GM11168 (cell line): ENCODE results near the gene GLCCI1.

Experiments used
- in situ Hi-C: fragments of 300-500 bp; cut with MboI; formaldehyde crosslinking; loops from one replicate; pipeline ENCODE4 v1.12.0; 2022; ENCODE audit warnings: low sequenced_read_pairs; ENCODE audit not compliant: unreplicated experiment

Gene GLCCI1

GRCh38 chr7:8121243-8121642, 152.6 kb downstream of the GLCCI1 start:
- in situ Hi-C loops, result no loop called here

GRCh38 chr7:8125680-8126444, 157.3 kb downstream of the GLCCI1 start:
- in situ Hi-C loops, result no loop called here

- in situ Hi-C loops, result no loop called here
Observed at GRCh38 chr7:8126601-8127167, 158.1 kb downstream of the GLCCI1 start.

GRCh38 chr7:8128449-8129317, 160.1 kb downstream of the GLCCI1 start:
- in situ Hi-C loops, result no loop called here

GRCh38 chr7:8129318-8129659, 160.7 kb downstream of the GLCCI1 start:
- in situ Hi-C loops, result no loop called here

- in situ Hi-C loops, result no loop called here
Observed at GRCh38 chr7:8130663-8131062, 162.1 kb downstream of the GLCCI1 start.

- in situ Hi-C loops, result no loop called here
Observed at GRCh38 chr7:8131694-8132605, 163.4 kb downstream of the GLCCI1 start.

GRCh38 chr7:8133188-8133848, 164.7 kb downstream of the GLCCI1 start:
- in situ Hi-C loops, result no loop called here

- in situ Hi-C loops, result no loop called here
Observed at GRCh38 chr7:8134089-8134733, 165.6 kb downstream of the GLCCI1 start.

- in situ Hi-C loops, result no loop called here
Observed at GRCh38 chr7:8135417-8135816, 166.8 kb downstream of the GLCCI1 start.

GRCh38 chr7:8136051-8136730, 167.6 kb downstream of the GLCCI1 start:
- in situ Hi-C loops, result no loop called here
